Testis (tissue), 2 donors: ENCODE measurements around the gene MGAT5.

Experiments used
- CTCF ChIP-seq, 3 experiments: fragments of 450-650 bp in 2 of 3; fragments of 200-600 bp in 1 of 3; sonication (generic) in 1 of 3; IDR thresholded peaks; one replicate each; pipeline ENCODE4 v1.5.1; 2016 to 2019; ENCODE audit warnings: antibody characterized with exemption in 3 of 3, mild to moderate bottlenecking in 2 of 3, moderate library complexity in 1 of 3
- POLR2A ChIP-seq: fragments of 450-650 bp; IDR thresholded peaks from one replicate; pipeline ENCODE4 v1.6.1; 2017; ENCODE audit warnings: antibody characterized with exemption, mild to moderate bottlenecking, moderate library complexity

- TF ChIP-seq CTCF (IDR thresholded peaks at IDR 0.05) (no peak), POLR2A (no peak)
Measured at GRCh38 chr2:134253117-134253704, 661 bp upstream of the MGAT5 start.
